H4 (cell line): Measurements from ENCODE around the gene ATXN1. TPM values are rescaled to one million over a fixed set of nuclear protein-coding genes. Genes with fewer than 3 reads are reported as not detected.
A peak's percentile ranks its signal among the peaks of the same experiment; 100 is the strongest.

Source experiments
- DNase-seq: peaks from one replicate; pipeline ENCODE4 v3.0.0-alpha.2; 2015; ENCODE audit warnings: low spot score
- total RNA-seq: library from RNA; depleted of rRNA; stranded (reverse); fragments of >200 nt; shearing (Covaris generic); gene quantifications from 2 replicates; pipeline ENCODE4 v1.2.3, GENCODE V29; 2014

The ATXN1 gene
- total RNA-seq, 1 experiment from 2014 or later, result 18.9 TPM

- DNase-seq, result no peak
These were observed 400.9 kb downstream of the ATXN1 start for GRCh38 chr6:16360365-16360764.

- DNase-seq, result no peak
These were observed 401.7 kb downstream of the ATXN1 start for GRCh38 chr6:16359563-16359962.

GRCh38 chr6:16358531-16359138 is 402.6 kb downstream of the ATXN1 start:
- DNase-seq, result no peak

- DNase-seq, result peak; percentile 45
These were observed 405.4 kb downstream of the ATXN1 start for GRCh38 chr6:16355699-16356446.

- DNase-seq, result no peak
These were observed 406.0 kb downstream of the ATXN1 start for GRCh38 chr6:16355238-16355637.

GRCh38 chr6:16354692-16355091 is 406.6 kb downstream of the ATXN1 start:
- no peak for DNase-seq

- no peak for DNase-seq
These were observed 408.3 kb downstream of the ATXN1 start for GRCh38 chr6:16352821-16353438.

- no peak for DNase-seq
These were observed 409.0 kb downstream of the ATXN1 start for GRCh38 chr6:16352258-16352635.

GRCh38 chr6:16349544-16349943 is 411.7 kb downstream of the ATXN1 start:
- DNase-seq, result no peak

GRCh38 chr6:16346831-16347230 is 414.4 kb downstream of the ATXN1 start:
- DNase-seq, result no peak

- peak; percentile 73 for DNase-seq
These were observed 415.6 kb downstream of the ATXN1 start for GRCh38 chr6:16345449-16346330.

GRCh38 chr6:16344756-16345155 is 416.5 kb downstream of the ATXN1 start:
- DNase-seq, result peak; percentile 89

- no peak for DNase-seq
These were observed 417.7 kb downstream of the ATXN1 start for GRCh38 chr6:16343593-16343992.

GRCh38 chr6:16339265-16339587 is 422.0 kb downstream of the ATXN1 start:
- no peak for DNase-seq

GRCh38 chr6:16338577-16339264 is 422.5 kb downstream of the ATXN1 start:
- peak; percentile 98 for DNase-seq

- DNase-seq, result peak; percentile 82
These were observed 423.8 kb downstream of the ATXN1 start for GRCh38 chr6:16337295-16337975.

GRCh38 chr6:16336911-16337294 is 424.4 kb downstream of the ATXN1 start:
- DNase-seq, result no peak

- no peak for DNase-seq
These were observed 425.0 kb downstream of the ATXN1 start for GRCh38 chr6:16336056-16336818.

- no peak for DNase-seq
These were observed 426.1 kb downstream of the ATXN1 start for GRCh38 chr6:16335176-16335575.

- peak; percentile 45 for DNase-seq
These were observed 426.6 kb downstream of the ATXN1 start for GRCh38 chr6:16334671-16335070.
